ENCODE results near the gene HNMT. TPM values are rescaled to one million over a fixed set of nuclear protein-coding genes. Genes with fewer than 3 reads are reported as not detected.

The HNMT gene
- total RNA-seq, 1 experiment from 2014 or later: 3.1 TPM

GRCh38 chr2:137929519-137929916 lies 34.8 kb upstream of the HNMT start (continued):
- TF ChIP-seq STAT6 (CRISPR knock-in tag; conservative IDR thresholded peaks at IDR 0.05; ENCODE audit: low read depth) (no peak), ZBTB43 (CRISPR knock-in tag; IDR thresholded peaks at IDR 0.05) (no peak), CDX4 (CRISPR knock-in tag; IDR thresholded peaks at IDR 0.05; ENCODE audit: borderline replicate concordance) (no peak), ATF3 (CRISPR knock-in tag; conservative IDR thresholded peaks at IDR 0.05) (no peak), ETV6 (CRISPR knock-in tag; IDR thresholded peaks at IDR 0.05) (no peak), FOXP1 (CRISPR knock-in tag; IDR thresholded peaks at IDR 0.05; ENCODE audit: borderline replicate concordance) (no peak), SOX15 (CRISPR knock-in tag; IDR thresholded peaks at IDR 0.05) (no peak), ESRRA (CRISPR knock-in tag; IDR thresholded peaks at IDR 0.05; ENCODE audit: borderline replicate concordance) (no peak), SMAD4 (CRISPR knock-in tag; IDR thresholded peaks at IDR 0.05) (no peak)

- Mint-ChIP-seq H3K9me3 (no peaks in the 10 kb centered on the region), H3K4me3 (no peak overlapping the region), H3K27me3 (ENCODE audit: low read depth) (no peaks in the 10 kb centered on the region), H3K27ac (no peak overlapping the region), H3K4me1 (0 out of 2 replicates have a peak, but pooled peaks cover 2% of the 10 kb centered on the region), H3K36me3 (no peaks in the 10 kb centered on the region)
- no peak for DNase-seq (ENCODE audit: low spot score)
- no peak for ATAC-seq
- TF ChIP-seq HMGA2 (CRISPR knock-in tag; IDR thresholded peaks at IDR 0.05) (no peak), FOXK1 (CRISPR knock-in tag; IDR thresholded peaks at IDR 0.05) (no peak), MYBL2 (CRISPR knock-in tag; IDR thresholded peaks at IDR 0.05) (no peak), AFF4 (CRISPR knock-in tag; IDR thresholded peaks at IDR 0.05; ENCODE audit: borderline replicate concordance) (no peak), CBFB (CRISPR knock-in tag; IDR thresholded peaks at IDR 0.05; ENCODE audit: low read depth) (no peak), CREM (CRISPR knock-in tag; IDR thresholded peaks at IDR 0.05) (no peak), ZNF232 (CRISPR knock-in tag; IDR thresholded peaks at IDR 0.05) (no peak), E2F4 (CRISPR knock-in tag; IDR thresholded peaks at IDR 0.05; ENCODE audit: borderline replicate concordance, low read depth) (no peak), ZNF317 (CRISPR knock-in tag; IDR thresholded peaks at IDR 0.05; ENCODE audit: borderline replicate concordance, low read depth) (no peak), ZNF425 (CRISPR knock-in tag; conservative IDR thresholded peaks at IDR 0.05) (no peak)
- ChIA-PET CTCF (no interaction called here), POLR2A (no interaction called here)
These were observed 34.1 kb upstream of the HNMT start for GRCh38 chr2:137930146-137930545.

All from WTC11 (cell line).